Endodermal cell (in vitro differentiated cells): ENCODE results near the gene NECAB2. TPM values are rescaled to one million over a fixed set of nuclear protein-coding genes. Genes with fewer than 3 reads are reported as not detected.

Source experiments
- DNase-seq: peaks from one replicate; pipeline ENCODE4 v3.0.0-alpha.2; 2017
- H3K27ac ChIP-seq: 2 replicates; pipeline ENCODE4 v1.5.1; 2013; ENCODE audit warnings: mild to moderate bottlenecking, low read depth, low read length, moderate library complexity
- H3K27me3 ChIP-seq: 2 replicates; pipeline ENCODE4 v1.6.1; 2013; ENCODE audit warnings: mild to moderate bottlenecking, low read length, moderate library complexity; ENCODE audit not compliant: insufficient read depth, control insufficient read depth, poor library complexity, severe bottlenecking
- H3K36me3 ChIP-seq: 2 replicates; pipeline ENCODE4 v1.7.0; 2013; ENCODE audit warnings: mild to moderate bottlenecking, low read length, moderate library complexity; ENCODE audit not compliant: control insufficient read depth, insufficient read depth
- H3K4me1 ChIP-seq: one replicate; pipeline ENCODE4 v1.7.0; 2013; ENCODE audit warnings: low read length; ENCODE audit not compliant: control insufficient read depth, insufficient read depth
- H3K4me3 ChIP-seq: 2 replicates; pipeline ENCODE4 v1.5.1; 2013; ENCODE audit warnings: mild to moderate bottlenecking, low read length, moderate library complexity
- H3K9ac ChIP-seq: 2 replicates; pipeline ENCODE4 v1.6.1; 2013; ENCODE audit warnings: mild to moderate bottlenecking, low read length, moderate library complexity; ENCODE audit not compliant: poor library complexity, severe bottlenecking; ENCODE audit errors: extremely low read depth
- H3K9me3 ChIP-seq: 2 replicates; pipeline ENCODE4 v1.6.1; 2013; ENCODE audit warnings: mild to moderate bottlenecking, low read length, moderate library complexity; ENCODE audit not compliant: control insufficient read depth
- H3K27ac Mint-ChIP-seq: 2 replicates; pipeline ENCODE4 v1.8.0; 2020; ENCODE audit warnings: mixed read lengths
- H3K27me3 Mint-ChIP-seq: 2 replicates; pipeline ENCODE4 v1.8.0; 2021; ENCODE audit warnings: mild to moderate bottlenecking, mixed read lengths; ENCODE audit not compliant: insufficient read depth
- H3K36me3 Mint-ChIP-seq: 2 replicates; pipeline ENCODE4 v1.8.0; 2020; ENCODE audit warnings: low read depth, mixed read lengths
- H3K4me1 Mint-ChIP-seq: 2 replicates; pipeline ENCODE4 v1.8.0; 2020; ENCODE audit warnings: mixed read lengths
- H3K4me3 Mint-ChIP-seq: 2 replicates; pipeline ENCODE4 v1.8.0; 2020; ENCODE audit warnings: mild to moderate bottlenecking, moderate library complexity, mixed read lengths
- H3K9me3 Mint-ChIP-seq: 2 replicates; pipeline ENCODE4 v1.8.0; 2020; ENCODE audit warnings: mild to moderate bottlenecking, mixed read lengths
- WGBS, 2 experiments: methylation state at CpG; one replicate each; pipeline versions ENCODE4 v1.1.5 to v1.1.7; 2013; ENCODE audit warnings: missing lambda C conversion rate in 2 of 2, mixed read lengths in 1 of 2; ENCODE audit not compliant: insufficient coverage in 1 of 2, insufficient read length in 1 of 2; 5-methylcytosine and 5-hydroxymethylcytosine counted together
- total RNA-seq, 2 donors: library from RNA; stranded (reverse); fragmentation: NEBNext Ultra II Directional in 1 of 2; extraction: Animal tissue kit (Norgen Biotek cat#: 25700) in 1 of 2; gene quantifications; 2 replicates in 1 of 2; 3 replicates in 1 of 2; pipeline ENCODE4 v1.2.1, GENCODE V29; 2021
- TF ChIP-seq, protein P1 (sequence below): fragments of 200-600 bp; sonication (generic); conservative IDR thresholded peaks from 2 replicates; pipeline ENCODE4 v1.5.0; 2021; ENCODE audit warnings: antibody characterized with exemption, mild to moderate bottlenecking

The NECAB2 gene
- total RNA-seq, 2 donors from 2014 or later, result 2.7 to 3.3 TPM

DNA sequence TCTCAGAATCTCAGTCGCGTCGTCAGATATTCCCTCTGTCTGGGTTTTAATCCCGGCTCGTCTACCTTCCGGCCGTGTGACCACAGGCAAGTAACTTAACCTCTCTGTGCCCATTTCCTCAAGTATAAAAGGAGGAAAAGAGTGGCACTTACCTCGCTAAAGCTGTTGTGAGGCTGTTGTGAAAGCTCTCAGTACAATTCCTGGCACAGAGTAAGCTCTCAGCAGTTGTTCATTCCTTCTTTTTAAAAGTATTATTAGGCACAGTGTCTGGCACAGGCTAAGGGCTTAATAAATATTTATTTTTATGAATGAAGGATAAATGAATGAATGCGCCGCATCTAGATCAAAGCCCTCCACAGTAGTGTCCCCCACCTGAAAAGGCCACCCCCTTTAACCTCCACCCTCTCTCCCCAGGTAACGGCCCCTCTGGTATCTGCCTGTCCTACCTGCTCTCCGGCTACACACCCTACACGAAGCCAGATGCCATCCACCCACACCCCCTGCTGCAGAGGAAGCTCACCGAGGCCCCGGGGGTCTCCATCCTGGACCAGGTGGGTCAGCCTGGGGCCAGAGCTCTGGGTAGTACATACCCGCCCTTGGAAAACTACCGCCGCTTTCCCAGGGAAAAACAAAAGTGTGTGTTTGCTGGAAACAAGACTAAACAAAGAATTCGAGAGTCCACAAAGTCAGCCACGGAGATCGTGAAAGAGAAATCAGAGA is 9.0 kb upstream of the NECAB2 start:
- Mint-ChIP-seq H3K27ac (no peak overlapping the region), H3K27me3 (peaks cover 4% of the 10 kb centered on the region), H3K9me3 (no peaks in the 10 kb centered on the region), H3K4me3 (no peak overlapping the region), H3K4me1 (peaks cover 10% of the 10 kb centered on the region), H3K36me3 (no peaks in the 10 kb centered on the region)
- H3K9ac ChIP-seq, result no peak overlapping the region
- 85 to 89% methylated on average over 14 to 21 of the region's 21 CpGs for WGBS, 2 experiments
- peaks cover 6% of the 10 kb centered on the region for H3K4me1 ChIP-seq
- no peak for DNase-seq
- TF ChIP-seq, protein P1, sequence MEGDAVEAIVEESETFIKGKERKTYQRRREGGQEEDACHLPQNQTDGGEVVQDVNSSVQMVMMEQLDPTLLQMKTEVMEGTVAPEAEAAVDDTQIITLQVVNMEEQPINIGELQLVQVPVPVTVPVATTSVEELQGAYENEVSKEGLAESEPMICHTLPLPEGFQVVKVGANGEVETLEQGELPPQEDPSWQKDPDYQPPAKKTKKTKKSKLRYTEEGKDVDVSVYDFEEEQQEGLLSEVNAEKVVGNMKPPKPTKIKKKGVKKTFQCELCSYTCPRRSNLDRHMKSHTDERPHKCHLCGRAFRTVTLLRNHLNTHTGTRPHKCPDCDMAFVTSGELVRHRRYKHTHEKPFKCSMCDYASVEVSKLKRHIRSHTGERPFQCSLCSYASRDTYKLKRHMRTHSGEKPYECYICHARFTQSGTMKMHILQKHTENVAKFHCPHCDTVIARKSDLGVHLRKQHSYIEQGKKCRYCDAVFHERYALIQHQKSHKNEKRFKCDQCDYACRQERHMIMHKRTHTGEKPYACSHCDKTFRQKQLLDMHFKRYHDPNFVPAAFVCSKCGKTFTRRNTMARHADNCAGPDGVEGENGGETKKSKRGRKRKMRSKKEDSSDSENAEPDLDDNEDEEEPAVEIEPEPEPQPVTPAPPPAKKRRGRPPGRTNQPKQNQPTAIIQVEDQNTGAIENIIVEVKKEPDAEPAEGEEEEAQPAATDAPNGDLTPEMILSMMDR, result no peak
- H3K4me3 ChIP-seq, result no peak overlapping the region
- no peaks in the 10 kb centered on the region for H3K36me3 ChIP-seq
- H3K27me3 ChIP-seq, result no peaks in the 10 kb centered on the region
- no peaks in the 10 kb centered on the region for H3K9me3 ChIP-seq
- no peak overlapping the region for H3K27ac ChIP-seq

DNA sequence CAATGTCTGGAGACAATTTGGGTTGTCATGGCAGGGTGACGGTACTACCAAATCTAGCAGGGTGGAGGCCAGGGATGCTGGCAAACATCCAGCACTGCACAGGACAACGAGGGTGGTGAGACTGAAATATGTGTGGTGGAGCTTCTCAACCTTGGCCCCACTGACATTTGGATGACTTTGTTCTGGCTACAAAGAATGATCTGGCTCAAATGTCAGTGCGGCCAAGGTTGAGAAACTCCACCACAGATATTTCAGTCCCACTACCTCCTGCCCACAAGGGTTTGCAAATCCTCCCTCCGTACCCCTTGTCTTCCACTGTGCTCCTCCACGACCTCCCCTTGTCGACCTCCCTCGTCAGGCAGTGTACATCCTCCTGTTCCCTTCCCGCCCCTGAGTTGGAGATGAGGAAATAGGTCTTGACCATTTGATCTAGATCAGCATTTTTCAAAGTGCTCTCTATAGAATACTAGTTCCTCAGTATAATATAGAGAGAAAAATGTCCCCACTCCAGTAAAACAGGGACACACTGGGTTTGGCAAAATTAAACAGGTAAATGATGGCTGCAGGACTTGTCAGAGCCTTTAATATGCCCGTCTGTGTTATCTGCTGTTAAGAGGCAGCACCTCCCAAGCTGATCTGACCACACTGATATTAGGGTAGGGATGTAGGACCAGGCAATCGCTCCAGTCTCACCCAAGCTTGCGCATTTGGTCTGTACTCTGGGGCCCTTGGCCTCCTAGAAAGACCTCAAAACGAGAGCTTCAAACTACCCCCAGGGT is 8.2 kb upstream of the NECAB2 start:
- H3K4me3 Mint-ChIP-seq, result no peak overlapping the region
- no peak for DNase-seq
- Histone ChIP-seq H3K4me3 (no peak overlapping the region), H3K36me3 (no peaks in the 10 kb centered on the region), H3K4me1 (no peaks in the 10 kb centered on the region), H3K9me3 (no peaks in the 10 kb centered on the region), H3K9ac (no peak overlapping the region), H3K27me3 (no peaks in the 10 kb centered on the region), H3K27ac (no peak overlapping the region)
- TF ChIP-seq, protein P1, result no peak
- H3K27me3 Mint-ChIP-seq, result peaks cover 4% of the 10 kb centered on the region
- no peaks in the 10 kb centered on the region for H3K9me3 Mint-ChIP-seq
- H3K4me1 Mint-ChIP-seq, result peaks cover 3% of the 10 kb centered on the region
- no peaks in the 10 kb centered on the region for H3K36me3 Mint-ChIP-seq
- 93 to 94% methylated on average over 6 to 12 of the region's 12 CpGs for WGBS, 2 experiments
- H3K27ac Mint-ChIP-seq, result no peak overlapping the region

DNA sequence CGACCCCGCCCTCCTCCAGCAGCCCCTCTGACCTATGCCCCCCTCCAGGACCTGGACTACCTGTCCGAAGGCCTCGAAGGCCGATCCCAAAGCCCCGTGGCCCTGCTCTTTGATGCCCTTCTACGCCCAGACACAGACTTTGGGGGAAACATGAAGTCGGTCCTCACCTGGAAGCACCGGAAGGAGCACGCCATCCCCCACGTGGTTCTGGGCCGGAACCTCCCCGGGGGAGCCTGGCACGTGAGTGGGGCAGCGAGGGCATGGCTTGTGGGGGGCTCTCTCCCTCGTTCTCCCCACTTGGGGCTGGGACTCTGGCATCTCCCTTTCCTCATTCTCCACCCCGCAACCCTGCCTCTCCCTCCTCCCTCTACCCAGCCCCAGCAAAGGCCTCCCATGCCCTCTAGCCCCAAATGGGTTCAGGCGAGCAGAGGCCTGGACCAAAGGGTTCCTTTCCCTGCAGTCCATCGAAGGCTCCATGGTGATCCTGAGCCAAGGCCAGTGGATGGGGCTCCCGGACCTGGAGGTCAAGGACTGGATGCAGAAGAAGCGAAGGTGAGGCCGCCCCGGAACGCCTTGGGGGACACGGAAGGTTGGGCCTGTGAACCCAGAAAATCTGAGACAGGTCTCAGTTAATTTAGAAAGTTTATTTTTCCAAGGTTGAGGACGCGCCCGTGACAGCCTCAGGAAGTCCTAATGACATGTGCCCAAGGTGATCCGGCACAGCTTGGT is 7.4 kb upstream of the NECAB2 start:
- TF ChIP-seq, protein P1, result no peak
- no peaks in the 10 kb centered on the region for H3K4me1 ChIP-seq
- Mint-ChIP-seq H3K27me3 (peaks cover 1% of the 10 kb centered on the region), H3K36me3 (no peaks in the 10 kb centered on the region), H3K27ac (no peak overlapping the region), H3K9me3 (no peaks in the 10 kb centered on the region), H3K4me1 (peaks cover 3% of the 10 kb centered on the region), H3K4me3 (no peak overlapping the region)
- 95 to 97% methylated on average over 22 to 29 of the region's 29 CpGs for WGBS, 2 experiments
- H3K9ac ChIP-seq, result no peak overlapping the region
- no peak for DNase-seq
- no peaks in the 10 kb centered on the region for H3K9me3 ChIP-seq
- H3K36me3 ChIP-seq, result no peaks in the 10 kb centered on the region
- no peak overlapping the region for H3K4me3 ChIP-seq
- H3K27ac ChIP-seq, result no peak overlapping the region
- no peaks in the 10 kb centered on the region for H3K27me3 ChIP-seq
